Prostate gland (tissue), 2 donors: Measurements from ENCODE around the gene CCL14. TPM values are rescaled to one million over a fixed set of nuclear protein-coding genes. Genes with fewer than 3 reads are reported as not detected.
"Not testable (repeated sequence)": the region's sequence is repeated elsewhere in the genome, so short reads cannot be mapped to it uniquely, and the experiment has no call there.

Experiments used
- DNase-seq: peaks from one replicate; pipeline ENCODE4 v3.0.0-alpha.2; 2019; ENCODE audit warnings: low spot score
- H3K27ac ChIP-seq, 2 donors: fragments of 200-600 bp; sonication (generic); 2 replicates each; pipeline ENCODE4 v1.5.1; 2017 to 2019
- H3K27me3 ChIP-seq: fragments of 200-600 bp; sonication (generic); replicated peaks from 2 replicates; pipeline ENCODE4 v1.5.1; 2019; ENCODE audit not compliant: insufficient read depth
- H3K36me3 ChIP-seq, 2 donors: fragments of 200-600 bp; sonication (generic); 1 replicate in 1 of 2; 2 replicates in 1 of 2; pipeline versions ENCODE4 v1.5.1 to v1.8.1; 2017 to 2019
- H3K4me1 ChIP-seq: fragments of 200-600 bp; sonication (generic); replicated peaks from 2 replicates; pipeline ENCODE4 v1.5.1; 2019
- H3K4me3 ChIP-seq, 2 donors: fragments of 200-600 bp; sonication (generic); 2 replicates each; pipeline ENCODE4 v1.5.1; 2017 to 2019
- H3K9me3 ChIP-seq: fragments of 200-600 bp; sonication (generic); 2 replicates; pipeline ENCODE4 v1.5.1; 2017
- CTCF ChIP-seq, 4 experiments: fragments of 200-600 bp in 2 of 4; fragments of 450-650 bp in 2 of 4; sonication (generic) in 2 of 4; IDR thresholded peaks; 1 replicate in 3 of 4; 2 replicates in 1 of 4; pipeline ENCODE4 v1.5.1; 2016 to 2019; ENCODE audit warnings: antibody characterized with exemption in 4 of 4, mild to moderate bottlenecking in 2 of 4, moderate library complexity in 2 of 4
- POLR2A ChIP-seq: fragments of 450-650 bp; IDR thresholded peaks from one replicate; pipeline ENCODE4 v1.6.1; 2016; ENCODE audit warnings: antibody characterized with exemption, mild to moderate bottlenecking
- POLR2AphosphoS5 ChIP-seq: sonication (generic); formaldehyde crosslinking; IDR thresholded peaks from one replicate; pipeline ENCODE4 v1.6.1; 2017; ENCODE audit warnings: antibody characterized with exemption
- WGBS: methylation state at CpG from one replicate; pipeline ENCODE4 v1.1.5; 2018; 5-methylcytosine and 5-hydroxymethylcytosine counted together
- intact Hi-C: fragments of 100-400 bp; cut with DNase I; formaldehyde crosslinking; loops from one replicate; pipeline ENCODE4 v1.14.2; 2022
- total RNA-seq, 2 donors: library from RNA; depleted of rRNA; stranded (reverse); fragments of >200 nt; gene quantifications; one replicate each; pipeline ENCODE4 v1.1.0, GENCODE V29; 2016

The CCL14 gene
- total RNA-seq, 2 donors from 2014 or later: 19.9 to 28.0 TPM

DNA sequence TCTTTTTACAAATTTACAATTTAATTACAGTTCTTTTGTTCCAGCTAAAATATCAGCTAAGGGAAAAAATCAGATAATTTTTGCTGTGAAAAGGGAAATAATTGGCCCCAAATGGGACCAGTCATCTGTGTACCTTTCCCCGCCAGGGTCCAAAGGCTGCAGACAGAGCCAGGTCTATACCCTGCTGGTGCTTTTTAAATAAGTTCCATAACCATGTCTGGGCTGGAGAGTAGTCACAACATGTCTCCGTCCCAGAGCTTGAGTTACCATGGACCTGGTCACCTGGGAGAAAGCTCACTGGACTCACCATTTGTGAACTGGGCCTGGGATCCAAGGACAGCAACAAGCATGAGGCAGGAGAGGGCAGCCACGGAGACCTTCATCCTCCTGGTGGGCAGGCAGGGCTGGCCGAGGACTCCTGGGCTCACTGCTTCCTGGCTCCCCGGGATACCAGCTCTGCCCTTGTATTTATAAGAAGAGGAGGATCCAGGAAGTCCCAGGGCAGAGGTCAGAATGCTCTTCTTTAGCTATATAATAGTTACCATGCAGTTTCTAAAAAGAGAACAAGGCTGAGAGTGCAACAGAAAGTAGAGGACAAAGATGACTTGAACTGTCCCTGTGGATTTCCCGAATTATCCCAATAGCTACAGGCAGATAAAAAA, 14.7 kb upstream of the CCL14 start, which contains the start of gene CCL15:
Gene CCL15 (minus strand): TSS at position 444 of the 662 bp plus-strand sequence. CDS start 61 bp downstream, at position 383.
- WGBS: 78% methylated on average over 6 of the region's 6 CpGs
- TF ChIP-seq POLR2AphosphoS5 (no peak), POLR2A (no peak), CTCF (IDR thresholded peaks at IDR 0.05) (no peak)

DNA sequence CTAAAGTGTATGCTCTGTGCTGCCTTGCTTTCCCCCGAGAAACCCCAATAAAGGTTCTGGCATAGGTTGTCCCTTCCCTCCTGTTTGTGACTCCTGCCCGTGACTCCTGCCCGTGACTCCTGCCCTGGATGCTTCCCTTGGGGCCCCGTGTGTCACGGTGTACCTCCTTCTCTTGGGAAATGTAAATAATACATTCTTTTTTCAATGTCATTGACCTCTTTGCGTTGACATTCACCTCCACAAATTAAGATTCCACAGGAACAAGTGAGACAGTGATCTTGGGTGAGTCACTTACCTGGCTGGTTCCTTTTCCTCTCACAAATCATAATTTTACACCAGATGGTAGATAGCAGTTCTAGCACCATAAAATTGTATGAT, 14.2 kb upstream of the CCL14 start:
- TF ChIP-seq POLR2AphosphoS5 (no peak), POLR2A (no peak), CTCF (IDR thresholded peaks at IDR 0.05) (no peak)
- no peak for DNase-seq
- 67% methylated on average over 6 of the region's 6 CpGs for WGBS

More for the DNA sequence above, 14.7 kb upstream of the CCL14 start, which contains the start of gene CCL15:
- Histone ChIP-seq H3K4me3 (no peak within 1 kb of the TSS), H3K27me3 (no peaks in the 10 kb centered on the region), H3K27ac (no peak within 1 kb of the TSS), H3K36me3 (no peaks in the 10 kb centered on the region), H3K4me1 (no peaks in the 10 kb centered on the region), H3K9me3 (no peaks in the 10 kb centered on the region)
- no peak for DNase-seq
- intact Hi-C loops: no loop called here

DNA sequence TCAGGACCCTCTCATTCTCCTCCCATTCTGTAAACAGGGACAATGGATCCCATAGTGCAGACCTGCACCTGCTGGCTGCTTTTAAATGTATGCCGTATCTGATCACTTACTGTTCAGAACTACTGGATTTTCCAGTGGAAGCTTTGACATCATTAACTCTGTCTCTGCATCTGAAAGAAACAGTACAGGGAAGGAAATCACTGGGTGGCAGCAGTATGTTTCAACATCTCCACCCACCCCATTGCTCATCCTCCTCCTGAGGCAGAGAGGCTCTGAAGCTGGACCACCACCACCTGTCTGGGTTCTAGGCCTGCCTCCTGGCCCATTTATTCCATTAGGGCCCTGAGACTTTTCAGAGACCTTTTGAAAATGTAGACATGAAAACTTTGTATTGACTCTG, 12.2 kb upstream of the CCL14 start:
- intact Hi-C loops: no loop called here
- 59% methylated on average over 1 of the region's 1 CpG for WGBS
- Histone ChIP-seq H3K36me3 (no peaks in the 10 kb centered on the region), H3K4me3 (no peak overlapping the region), H3K9me3 (no peaks in the 10 kb centered on the region), H3K27ac (no peak overlapping the region), H3K4me1 (no peaks in the 10 kb centered on the region), H3K27me3 (no peaks in the 10 kb centered on the region)
- TF ChIP-seq POLR2AphosphoS5 (no peak), POLR2A (no peak), CTCF (IDR thresholded peaks at IDR 0.05) (no peak)
- DNase-seq: no peak

More for the DNA sequence above, 14.2 kb upstream of the CCL14 start:
- Histone ChIP-seq H3K9me3 (no peaks in the 10 kb centered on the region), H3K27ac (no peak overlapping the region), H3K27me3 (no peaks in the 10 kb centered on the region), H3K36me3 (no peaks in the 10 kb centered on the region), H3K4me1 (no peaks in the 10 kb centered on the region), H3K4me3 (no peak overlapping the region)
- intact Hi-C loops: no loop called here

DNA sequence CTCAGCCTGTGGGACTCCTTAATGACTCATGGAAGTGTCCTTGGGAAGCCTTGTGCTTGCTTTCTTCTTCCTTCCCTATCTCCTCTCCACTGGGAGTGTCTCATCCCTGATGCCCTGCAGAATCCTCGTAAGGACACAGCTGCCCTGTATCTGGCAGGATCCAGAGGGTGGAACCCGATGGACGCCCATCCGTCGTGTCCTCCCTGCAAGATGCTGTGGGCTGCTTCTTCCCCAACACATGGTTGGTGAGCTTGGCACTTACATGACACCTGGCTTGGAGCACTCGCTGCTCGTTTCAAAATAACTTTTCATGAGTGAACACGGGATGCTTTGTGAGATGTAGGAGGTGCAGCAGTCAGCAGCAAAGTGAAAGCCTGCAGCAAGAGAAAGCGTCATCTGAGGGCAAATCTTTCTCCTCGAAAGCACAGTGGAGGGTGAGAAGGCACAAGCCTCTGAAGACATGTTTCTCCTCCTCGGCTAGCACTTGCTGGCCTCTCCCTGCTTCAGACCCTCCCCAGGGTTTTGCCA, 11.6 kb upstream of the CCL14 start:
- DNase-seq: no peak
- Histone ChIP-seq H3K27ac (no peak overlapping the region), H3K27me3 (no peaks in the 10 kb centered on the region), H3K9me3 (no peaks in the 10 kb centered on the region), H3K4me3 (no peak overlapping the region), H3K36me3 (no peaks in the 10 kb centered on the region), H3K4me1 (no peaks in the 10 kb centered on the region)
- intact Hi-C loops: no loop called here
- TF ChIP-seq POLR2AphosphoS5: no peak
- TF ChIP-seq CTCF (IDR thresholded peaks at IDR 0.05): no peak
- no peak for TF ChIP-seq POLR2A
- WGBS: 71% methylated on average over 11 of the region's 11 CpGs

- H3K4me3 ChIP-seq, H3K4me1 ChIP-seq, DNase-seq, H3K9me3 ChIP-seq, H3K36me3 ChIP-seq, H3K27me3 ChIP-seq, H3K27ac ChIP-seq, intact Hi-C loops: not testable (repeated sequence)
- WGBS: 49% methylated on average over 2 of the region's 2 CpGs
Observed at GRCh38 chr17:35995346-35995745, 8.8 kb upstream of the CCL14 start.
